ENCODE results near the gene HSD17B12.

Gene HSD17B12

DNA sequence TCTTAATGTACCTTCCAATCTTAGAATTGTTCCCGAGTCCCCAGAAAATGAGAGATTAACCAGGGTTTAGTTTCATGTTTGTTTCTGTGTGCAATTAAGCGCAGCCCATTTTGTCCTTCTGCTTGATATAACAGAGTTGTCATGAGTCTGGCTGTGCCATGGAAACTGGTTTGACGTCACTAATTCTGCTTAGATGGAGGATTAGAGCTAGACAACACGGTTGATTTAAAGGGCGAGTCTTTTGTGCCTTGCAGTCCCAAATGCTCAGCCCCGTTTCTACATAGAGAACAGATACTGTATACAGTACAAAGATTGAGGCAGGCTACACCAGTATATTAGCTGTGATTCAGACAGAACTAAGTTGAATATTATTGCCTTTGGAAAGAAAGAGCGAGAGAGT, 154.6 kb downstream of the HSD17B12 start (continued):
- no peak for TF ChIP-seq ARNTL (CRISPR knock-in tag; IDR thresholded peaks at IDR 0.05; ENCODE audit: borderline replicate concordance, low read depth)
- TF ChIP-seq ZNF565 (CRISPR knock-in tag; conservative IDR thresholded peaks at IDR 0.05; ENCODE audit: low read depth): no peak
- TF ChIP-seq TOX (CRISPR knock-in tag; IDR thresholded peaks at IDR 0.05; ENCODE audit: borderline replicate concordance): no peak
- no peak for TF ChIP-seq CSDC2 (CRISPR knock-in tag; IDR thresholded peaks at IDR 0.05)
- no peak for TF ChIP-seq ZNF70 (CRISPR knock-in tag; IDR thresholded peaks at IDR 0.05)

DNA sequence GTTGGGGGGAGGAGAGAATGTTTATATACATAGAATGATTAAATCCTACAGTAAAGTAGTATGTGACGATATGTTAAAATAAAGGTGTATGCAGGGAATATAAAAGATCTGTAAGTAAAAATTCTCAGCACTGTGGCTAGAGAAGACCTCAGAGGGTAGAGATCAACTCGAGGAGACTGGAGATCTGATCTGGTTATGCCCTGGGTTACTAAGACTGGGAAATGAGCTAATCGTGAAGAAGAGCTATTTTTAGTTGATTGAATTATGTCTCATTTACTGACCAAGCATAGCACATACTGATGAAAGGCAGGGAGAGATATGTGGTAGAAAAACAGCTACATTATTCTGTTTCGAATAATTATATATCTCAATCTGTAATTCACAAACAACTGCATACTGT, 157.3 kb downstream of the HSD17B12 start:
- TF ChIP-seq GLIS3 (CRISPR knock-in tag; IDR thresholded peaks at IDR 0.05): 0 out of 2 replicates have a peak, but pooled peaks have one; percentile 14
- peak; percentile 49; the same call in 1 of the 2 replicates for TF ChIP-seq ISL1 (CRISPR knock-in tag; IDR thresholded peaks at IDR 0.05)
- TF ChIP-seq ESRRG (CRISPR knock-in tag; IDR thresholded peaks at IDR 0.05): no peak
- TF ChIP-seq, protein P1, sequence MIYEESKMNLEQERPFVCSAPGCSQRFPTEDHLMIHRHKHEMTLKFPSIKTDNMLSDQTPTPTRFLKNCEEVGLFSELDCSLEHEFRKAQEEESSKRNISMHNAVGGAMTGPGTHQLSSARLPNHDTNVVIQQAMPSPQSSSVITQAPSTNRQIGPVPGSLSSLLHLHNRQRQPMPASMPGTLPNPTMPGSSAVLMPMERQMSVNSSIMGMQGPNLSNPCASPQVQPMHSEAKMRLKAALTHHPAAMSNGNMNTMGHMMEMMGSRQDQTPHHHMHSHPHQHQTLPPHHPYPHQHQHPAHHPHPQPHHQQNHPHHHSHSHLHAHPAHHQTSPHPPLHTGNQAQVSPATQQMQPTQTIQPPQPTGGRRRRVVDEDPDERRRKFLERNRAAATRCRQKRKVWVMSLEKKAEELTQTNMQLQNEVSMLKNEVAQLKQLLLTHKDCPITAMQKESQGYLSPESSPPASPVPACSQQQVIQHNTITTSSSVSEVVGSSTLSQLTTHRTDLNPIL (CRISPR knock-in tag; IDR thresholded peaks at IDR 0.05; ENCODE audit: low read depth): no peak
- TF ChIP-seq, protein P2, sequence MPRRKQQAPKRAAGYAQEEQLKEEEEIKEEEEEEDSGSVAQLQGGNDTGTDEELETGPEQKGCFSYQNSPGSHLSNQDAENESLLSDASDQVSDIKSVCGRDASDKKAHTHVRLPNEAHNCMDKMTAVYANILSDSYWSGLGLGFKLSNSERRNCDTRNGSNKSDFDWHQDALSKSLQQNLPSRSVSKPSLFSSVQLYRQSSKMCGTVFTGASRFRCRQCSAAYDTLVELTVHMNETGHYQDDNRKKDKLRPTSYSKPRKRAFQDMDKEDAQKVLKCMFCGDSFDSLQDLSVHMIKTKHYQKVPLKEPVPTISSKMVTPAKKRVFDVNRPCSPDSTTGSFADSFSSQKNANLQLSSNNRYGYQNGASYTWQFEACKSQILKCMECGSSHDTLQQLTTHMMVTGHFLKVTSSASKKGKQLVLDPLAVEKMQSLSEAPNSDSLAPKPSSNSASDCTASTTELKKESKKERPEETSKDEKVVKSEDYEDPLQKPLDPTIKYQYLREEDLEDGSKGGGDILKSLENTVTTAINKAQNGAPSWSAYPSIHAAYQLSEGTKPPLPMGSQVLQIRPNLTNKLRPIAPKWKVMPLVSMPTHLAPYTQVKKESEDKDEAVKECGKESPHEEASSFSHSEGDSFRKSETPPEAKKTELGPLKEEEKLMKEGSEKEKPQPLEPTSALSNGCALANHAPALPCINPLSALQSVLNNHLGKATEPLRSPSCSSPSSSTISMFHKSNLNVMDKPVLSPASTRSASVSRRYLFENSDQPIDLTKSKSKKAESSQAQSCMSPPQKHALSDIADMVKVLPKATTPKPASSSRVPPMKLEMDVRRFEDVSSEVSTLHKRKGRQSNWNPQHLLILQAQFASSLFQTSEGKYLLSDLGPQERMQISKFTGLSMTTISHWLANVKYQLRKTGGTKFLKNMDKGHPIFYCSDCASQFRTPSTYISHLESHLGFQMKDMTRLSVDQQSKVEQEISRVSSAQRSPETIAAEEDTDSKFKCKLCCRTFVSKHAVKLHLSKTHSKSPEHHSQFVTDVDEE (CRISPR knock-in tag; IDR thresholded peaks at IDR 0.05): 0 out of 2 replicates have a peak, but pooled peaks have one; percentile 39
- TF ChIP-seq, protein P3, sequence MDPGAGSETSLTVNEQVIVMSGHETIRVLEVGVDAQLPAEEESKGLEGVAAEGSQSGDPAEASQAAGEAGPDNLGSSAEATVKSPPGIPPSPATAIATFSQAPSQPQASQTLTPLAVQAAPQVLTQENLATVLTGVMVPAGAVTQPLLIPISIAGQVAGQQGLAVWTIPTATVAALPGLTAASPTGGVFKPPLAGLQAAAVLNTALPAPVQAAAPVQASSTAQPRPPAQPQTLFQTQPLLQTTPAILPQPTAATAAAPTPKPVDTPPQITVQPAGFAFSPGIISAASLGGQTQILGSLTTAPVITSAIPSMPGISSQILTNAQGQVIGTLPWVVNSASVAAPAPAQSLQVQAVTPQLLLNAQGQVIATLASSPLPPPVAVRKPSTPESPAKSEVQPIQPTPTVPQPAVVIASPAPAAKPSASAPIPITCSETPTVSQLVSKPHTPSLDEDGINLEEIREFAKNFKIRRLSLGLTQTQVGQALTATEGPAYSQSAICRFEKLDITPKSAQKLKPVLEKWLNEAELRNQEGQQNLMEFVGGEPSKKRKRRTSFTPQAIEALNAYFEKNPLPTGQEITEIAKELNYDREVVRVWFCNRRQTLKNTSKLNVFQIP (CRISPR knock-in tag; IDR thresholded peaks at IDR 0.05; ENCODE audit: borderline replicate concordance, low read depth): no peak
- TF ChIP-seq BACH2 (CRISPR knock-in tag; IDR thresholded peaks at IDR 0.05; ENCODE audit: borderline replicate concordance): no peak
- no peak for TF ChIP-seq ZC3H10 (CRISPR knock-in tag; IDR thresholded peaks at IDR 0.05)
- ATAC-seq: peak; percentile 72

DNA sequence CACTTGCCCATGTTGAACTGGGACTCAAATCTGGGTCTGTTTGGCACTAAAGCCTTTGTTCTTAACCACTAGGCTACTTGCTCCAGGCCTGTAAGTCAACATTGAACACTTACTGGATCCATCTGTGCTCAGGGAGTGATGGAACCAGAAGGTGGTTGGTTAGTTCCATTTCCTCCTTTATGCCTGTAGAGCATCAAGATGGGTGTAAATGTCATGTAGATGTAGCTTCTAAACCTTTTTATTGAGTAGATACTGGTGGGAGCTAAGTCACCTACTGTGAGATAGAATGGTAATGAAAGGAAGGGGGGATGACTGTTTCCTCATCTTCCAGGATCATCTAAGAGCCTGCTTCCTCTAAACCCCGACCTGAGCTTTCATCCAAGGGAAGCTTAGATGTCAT, 161.5 kb downstream of the HSD17B12 start:
- ATAC-seq: no peak

More for the DNA sequence above, 161.5 kb downstream of the HSD17B12 start:
- no peak for TF ChIP-seq ARNTL (CRISPR knock-in tag; IDR thresholded peaks at IDR 0.05; ENCODE audit: borderline replicate concordance, low read depth)
- TF ChIP-seq PPARA (CRISPR knock-in tag; IDR thresholded peaks at IDR 0.05; ENCODE audit: borderline replicate concordance): no peak
- no peak for TF ChIP-seq BACH2 (CRISPR knock-in tag; IDR thresholded peaks at IDR 0.05; ENCODE audit: borderline replicate concordance)
- TF ChIP-seq, protein P1 (CRISPR knock-in tag; IDR thresholded peaks at IDR 0.05; ENCODE audit: low read depth): no peak
- TF ChIP-seq ZNF565 (CRISPR knock-in tag; conservative IDR thresholded peaks at IDR 0.05; ENCODE audit: low read depth): no peak
- no peak for TF ChIP-seq TOX (CRISPR knock-in tag; IDR thresholded peaks at IDR 0.05; ENCODE audit: borderline replicate concordance)
- TF ChIP-seq, protein P3 (CRISPR knock-in tag; IDR thresholded peaks at IDR 0.05; ENCODE audit: borderline replicate concordance, low read depth): no peak
- no peak for TF ChIP-seq ZFP30 (CRISPR knock-in tag; IDR thresholded peaks at IDR 0.05)
- no peak for TF ChIP-seq GLIS3 (CRISPR knock-in tag; IDR thresholded peaks at IDR 0.05)
- TF ChIP-seq TCF4 (CRISPR knock-in tag; IDR thresholded peaks at IDR 0.05; ENCODE audit: borderline replicate concordance): no peak
- no peak for TF ChIP-seq RARB (CRISPR knock-in tag; IDR thresholded peaks at IDR 0.05)
- TF ChIP-seq, protein P4, sequence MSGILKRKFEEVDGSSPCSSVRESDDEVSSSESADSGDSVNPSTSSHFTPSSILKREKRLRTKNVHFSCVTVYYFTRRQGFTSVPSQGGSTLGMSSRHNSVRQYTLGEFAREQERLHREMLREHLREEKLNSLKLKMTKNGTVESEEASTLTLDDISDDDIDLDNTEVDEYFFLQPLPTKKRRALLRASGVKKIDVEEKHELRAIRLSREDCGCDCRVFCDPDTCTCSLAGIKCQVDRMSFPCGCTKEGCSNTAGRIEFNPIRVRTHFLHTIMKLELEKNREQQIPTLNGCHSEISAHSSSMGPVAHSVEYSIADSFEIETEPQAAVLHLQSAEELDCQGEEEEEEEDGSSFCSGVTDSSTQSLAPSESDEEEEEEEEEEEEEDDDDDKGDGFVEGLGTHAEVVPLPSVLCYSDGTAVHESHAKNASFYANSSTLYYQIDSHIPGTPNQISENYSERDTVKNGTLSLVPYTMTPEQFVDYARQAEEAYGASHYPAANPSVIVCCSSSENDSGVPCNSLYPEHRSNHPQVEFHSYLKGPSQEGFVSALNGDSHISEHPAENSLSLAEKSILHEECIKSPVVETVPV (CRISPR knock-in tag; IDR thresholded peaks at IDR 0.05): no peak
- no peak for TF ChIP-seq ZNF70 (CRISPR knock-in tag; IDR thresholded peaks at IDR 0.05)
